GM21825 (cell line): Measurements from ENCODE around the gene PPCDC.

Source experiments
- ATAC-seq: cut with Tn5 transposase; IDR thresholded peaks from one replicate; pipeline ENCODE4 v1.9.1; 2021; ENCODE audit warnings: mild to moderate bottlenecking, moderate library complexity; ENCODE audit not compliant: unreplicated experiment

The PPCDC gene

GRCh38 chr15:75043509-75044257 is 20.3 kb downstream of the PPCDC start:
- peak; percentile 29 for ATAC-seq

- ATAC-seq = no peak
Measured at GRCh38 chr15:75044258-75044878, 21.0 kb downstream of the PPCDC start.

GRCh38 chr15:75045332-75046015 is 22.1 kb downstream of the PPCDC start:
- no peak for ATAC-seq

- no peak for ATAC-seq
Measured at GRCh38 chr15:75048394-75048793, 25.0 kb downstream of the PPCDC start.

- no peak for ATAC-seq
Measured at GRCh38 chr15:75049392-75049791, 26.0 kb downstream of the PPCDC start.

- ATAC-seq = no peak
Measured at GRCh38 chr15:75050283-75050682, 26.9 kb downstream of the PPCDC start.

- ATAC-seq = no peak
Measured at GRCh38 chr15:75051191-75051608, 27.8 kb downstream of the PPCDC start.

- no peak for ATAC-seq
Measured at GRCh38 chr15:75051711-75052110, 28.3 kb downstream of the PPCDC start.

- no peak for ATAC-seq
Measured at GRCh38 chr15:75052972-75053747, 29.8 kb downstream of the PPCDC start.

- ATAC-seq = no peak
Measured at GRCh38 chr15:75053748-75054125, 30.3 kb downstream of the PPCDC start.

GRCh38 chr15:75054172-75054897 is 30.9 kb downstream of the PPCDC start:
- ATAC-seq = no peak

- ATAC-seq = no peak
Measured at GRCh38 chr15:75056036-75056435, 32.6 kb downstream of the PPCDC start.

- no peak for ATAC-seq
Measured at GRCh38 chr15:75058127-75058905, 34.9 kb downstream of the PPCDC start.

- ATAC-seq = no peak
Measured at GRCh38 chr15:75059607-75060006, 36.2 kb downstream of the PPCDC start.

- peak; percentile 69 for ATAC-seq
Measured at GRCh38 chr15:75061272-75061671, 37.9 kb downstream of the PPCDC start.

GRCh38 chr15:75062706-75063105 is 39.3 kb downstream of the PPCDC start:
- no peak for ATAC-seq

- no peak for ATAC-seq
Measured at GRCh38 chr15:75063338-75063737, 39.9 kb downstream of the PPCDC start.

- no peak for ATAC-seq
Measured at GRCh38 chr15:75063889-75064288, 40.5 kb downstream of the PPCDC start.

- ATAC-seq = no peak
Measured at GRCh38 chr15:75064846-75065245, 41.5 kb downstream of the PPCDC start.

GRCh38 chr15:75065467-75065850 is 42.1 kb downstream of the PPCDC start:
- no peak for ATAC-seq
